Neural cell (in vitro differentiated cells): Measurements from ENCODE around the gene RAI1. TPM values are rescaled to one million over a fixed set of nuclear protein-coding genes. Genes with fewer than 3 reads are reported as not detected.

ENCODE experiments used
- H2AFZ ChIP-seq: fragments of 200-600, 300-800 bp; sonication (generic), shearing (Covaris generic); 2 replicates; pipeline ENCODE4 v1.6.0; 2014; ENCODE audit warnings: low read depth, mild to moderate bottlenecking, antibody characterized with exemption, low read length, moderate library complexity
- H3F3A ChIP-seq: fragments of 200-600 bp; shearing (Covaris generic); 2 replicates; pipeline ENCODE4 v1.6.1; 2016; ENCODE audit warnings: mild to moderate bottlenecking, moderate library complexity, mixed read lengths, antibody characterized with exemption, low read length; ENCODE audit not compliant: insufficient read depth, poor library complexity, severe bottlenecking
- H3K27ac ChIP-seq: fragments of 200-600, 300-800 bp; sonication (generic), shearing (Covaris generic); 2 replicates; pipeline ENCODE4 v1.5.1; 2014; ENCODE audit warnings: mild to moderate bottlenecking, low read length, moderate library complexity
- H3K27me3 ChIP-seq: fragments of 300-800, 200-600 bp; sonication (generic), shearing (Covaris generic); 2 replicates; pipeline ENCODE4 v1.6.0; 2014; ENCODE audit warnings: mild to moderate bottlenecking, low read depth, low read length, moderate library complexity; ENCODE audit not compliant: insufficient read depth
- H3K36me3 ChIP-seq: fragments of 300-800, 200-600 bp; sonication (generic), shearing (Covaris generic); 2 replicates; pipeline ENCODE4 v1.5.1; 2014; ENCODE audit warnings: mild to moderate bottlenecking, antibody characterized with exemption, low read length, moderate library complexity; ENCODE audit not compliant: insufficient read depth
- H3K4me2 ChIP-seq: fragments of 300-800, 200-600 bp; sonication (generic), shearing (Covaris generic); 2 replicates; pipeline ENCODE4 v1.6.0; 2014; ENCODE audit warnings: mild to moderate bottlenecking, low read length
- H3K4me3 ChIP-seq: fragments of 300-800, 200-600 bp; sonication (generic), shearing (Covaris generic); 2 replicates; pipeline ENCODE4 v1.5.1; 2014; ENCODE audit warnings: mild to moderate bottlenecking, low read length, moderate library complexity
- H3K79me2 ChIP-seq: fragments of 200-600 bp; shearing (Covaris generic); replicated peaks from 2 replicates; pipeline ENCODE4 v1.6.0; 2014; ENCODE audit warnings: mild to moderate bottlenecking, low read length, moderate library complexity; ENCODE audit not compliant: insufficient read depth
- H3K9ac ChIP-seq: fragments of 300-800, 200-600 bp; sonication (generic), shearing (Covaris generic); 2 replicates; pipeline ENCODE4 v1.6.1; 2016; ENCODE audit warnings: mild to moderate bottlenecking, low read length, mixed read lengths
- H3K9me2 ChIP-seq: fragments of 200-600 bp; shearing (Covaris generic); 2 replicates; pipeline ENCODE4 v1.6.1; 2016; ENCODE audit warnings: mild to moderate bottlenecking, low read length, mixed read lengths; ENCODE audit not compliant: insufficient read depth
- H3K9me3 ChIP-seq: fragments of 200-600, 300-800 bp; sonication (generic), shearing (Covaris generic); 2 replicates; pipeline ENCODE4 v1.6.1; 2016; ENCODE audit warnings: mild to moderate bottlenecking, mixed run types, low read length, moderate library complexity, mixed read lengths
- H4K20me1 ChIP-seq: fragments of 200-600 bp; shearing (Covaris generic); 2 replicates; pipeline ENCODE4 v1.6.1; 2016; ENCODE audit warnings: mild to moderate bottlenecking, mixed run types; ENCODE audit not compliant: insufficient read depth
- EZH2 ChIP-seq: fragments of 200-600, 300-800 bp; shearing (Covaris generic), sonication (generic); IDR thresholded peaks from 2 replicates; pipeline ENCODE4 v1.6.1; 2014; ENCODE audit warnings: antibody characterized with exemption, low read length, borderline replicate concordance, mild to moderate bottlenecking; ENCODE audit not compliant: insufficient read depth, poor library complexity, severe bottlenecking
- MXI1 ChIP-seq: fragments of 450-650 bp; conservative IDR thresholded peaks from 2 replicates; pipeline ENCODE4 v1.6.1; 2014; ENCODE audit warnings: antibody characterized with exemption, mild to moderate bottlenecking; ENCODE audit not compliant: poor library complexity, severe bottlenecking
- POLR2AphosphoS5 ChIP-seq: IDR thresholded peaks from 2 replicates; pipeline ENCODE4 v1.6.1; 2012
- RAD21 ChIP-seq: fragments of 450-650 bp; conservative IDR thresholded peaks from 2 replicates; pipeline ENCODE4 v1.6.1; 2014; ENCODE audit warnings: antibody characterized with exemption, mild to moderate bottlenecking, moderate library complexity
- REST ChIP-seq: IDR thresholded peaks from 2 replicates; pipeline ENCODE4 v1.6.1; 2012; ENCODE audit warnings: borderline replicate concordance
- SMC3 ChIP-seq: fragments of 450-650 bp; conservative IDR thresholded peaks from 2 replicates; pipeline ENCODE4 v1.6.1; 2014; ENCODE audit warnings: antibody characterized with exemption, mild to moderate bottlenecking, moderate library complexity; ENCODE audit not compliant: poor library complexity
- TAF1 ChIP-seq: IDR thresholded peaks from 2 replicates; pipeline ENCODE4 v1.6.1; 2012; ENCODE audit warnings: low read depth
- polyA plus RNA-seq: library from polyadenylated mRNA; depleted of rRNA; stranded (reverse); fragments of >200 nt; gene quantifications from 2 replicates; pipeline ENCODE4 v1.2.3, GENCODE V29; 2014

RAI1 gene
- polyA plus RNA-seq, 1 donor from 2014 or later = 16.9 TPM

- no peaks in the 10 kb centered on the region for H3F3A ChIP-seq
- no peak overlapping the region for H2AFZ ChIP-seq
- peaks cover 17% of the 10 kb centered on the region for H3K79me2 ChIP-seq
- H3K27ac ChIP-seq = no peak overlapping the region
- peaks cover 6% of the 10 kb centered on the region for H4K20me1 ChIP-seq
- no peaks in the 10 kb centered on the region for H3K9me2 ChIP-seq
- no peak overlapping the region for H3K4me2 ChIP-seq
- H3K36me3 ChIP-seq = no peaks in the 10 kb centered on the region
- no peak overlapping the region for H3K4me3 ChIP-seq
- no peak overlapping the region for H3K9ac ChIP-seq
- H3K9me3 ChIP-seq = no peaks in the 10 kb centered on the region
- no peaks in the 10 kb centered on the region for H3K27me3 ChIP-seq
- TF ChIP-seq RAD21 = no peak
- TF ChIP-seq REST = no peak
- TF ChIP-seq MXI1 = no peak
Measured at GRCh38 chr17:17805575-17805974, 124.3 kb downstream of the RAI1 start.

GRCh38 chr17:17806035-17806434, 124.8 kb downstream of the RAI1 start:
- Histone ChIP-seq H3K4me2 (no peak overlapping the region), H3K9me2 (no peaks in the 10 kb centered on the region), H3K9ac (no peak overlapping the region), H3K4me3 (no peak overlapping the region), H3K9me3 (no peaks in the 10 kb centered on the region), H3K36me3 (no peaks in the 10 kb centered on the region), H3K79me2 (peaks cover 12% of the 10 kb centered on the region), H4K20me1 (peaks cover 6% of the 10 kb centered on the region), H3K27me3 (no peaks in the 10 kb centered on the region), H3K27ac (no peak overlapping the region), H2AFZ (no peak overlapping the region), H3F3A (no peaks in the 10 kb centered on the region)
- no peak for TF ChIP-seq EZH2
- no peak for TF ChIP-seq REST
- no peak for TF ChIP-seq TAF1
- no peak for TF ChIP-seq SMC3
- TF ChIP-seq POLR2AphosphoS5 = no peak
